Ovary (tissue), 9 donors: ENCODE measurements around the gene ACE2. TPM values are rescaled to one million over a fixed set of nuclear protein-coding genes. Genes with fewer than 3 reads are reported as not detected.

ENCODE experiments used
- DNase-seq, 5 donors: peaks; one replicate each; pipeline ENCODE4 v3.0.0-alpha.2; 2019 to 2020
- H3K27ac ChIP-seq, 2 donors: fragments of 200-600 bp; one replicate each; pipeline versions ENCODE4 v1.5.1 to v1.8.0; 2019 to 2022
- H3K27me3 ChIP-seq: fragments of 200-600 bp; one replicate; pipeline ENCODE4 v1.8.0; 2022
- H3K36me3 ChIP-seq: fragments of 200-600 bp; sonication (generic); one replicate; pipeline ENCODE4 v1.5.1; 2019
- H3K4me1 ChIP-seq: one replicate; pipeline ENCODE4 v1.8.1; 2013; ENCODE audit warnings: mild to moderate bottlenecking, moderate library complexity; ENCODE audit not compliant: insufficient read depth
- H3K4me3 ChIP-seq: fragments of 200-600 bp; sonication (generic); one replicate; pipeline ENCODE4 v1.5.1; 2017
- H3K9me3 ChIP-seq, 2 donors: fragments of 200-600 bp in 1 of 2; sonication (generic) in 1 of 2; one replicate each; pipeline versions ENCODE4 v1.5.1 to v1.8.1; 2013 to 2019; ENCODE audit warnings: mild to moderate bottlenecking in 1 of 2, moderate library complexity in 1 of 2
- CTCF ChIP-seq, 3 donors: fragments of 450-650 bp in 2 of 3; fragments of 200-600 bp in 1 of 3; IDR thresholded peaks; one replicate each; pipeline versions ENCODE4 v1.5.1 to v1.8.0; 2016 to 2022; ENCODE audit warnings: antibody characterized with exemption in 3 of 3, mild to moderate bottlenecking in 1 of 3
- EP300 ChIP-seq: sonication (generic); formaldehyde crosslinking; IDR thresholded peaks from one replicate; pipeline ENCODE4 v1.6.1; 2017; ENCODE audit warnings: antibody characterized with exemption
- POLR2A ChIP-seq: fragments of 450-650 bp; IDR thresholded peaks from one replicate; pipeline ENCODE4 v1.6.1; 2017; ENCODE audit warnings: antibody characterized with exemption, mild to moderate bottlenecking, moderate library complexity
- WGBS, 3 donors: extraction: QIAGEN DNeasy Blood & Tissue Kit in 1 of 3; methylation state at CpG; one replicate each; pipeline versions ENCODE4 v1.1.5 to v1.1.7; 2013 to 2017; 5-methylcytosine and 5-hydroxymethylcytosine counted together
- intact Hi-C, 4 donors: fragments of 100-400 bp; cut with DNase I; formaldehyde crosslinking; loops; one replicate each; pipeline versions ENCODE4 v1.11.0 to v1.15.1; 2022 to 2023
- polyA plus RNA-seq, 2 donors: library from polyadenylated mRNA; stranded (reverse); fragments of 200-250 nt in 1 of 2; fragments of 350-450 nt in 1 of 2; fragmentation: Illumina TruSeq in 1 of 2; extraction: RNeasy Lipid Tissue Mini Kit (QIAGEN cat#74804) in 1 of 2; gene quantifications; one replicate each; pipeline ENCODE4 v1.2.3, GENCODE V29; 2013 to 2014
- total RNA-seq, 7 donors: library from RNA; depleted of rRNA in 2 of 7; stranded (reverse); fragments of >200 nt in 2 of 7; fragmentation: NEBNext Ultra II Directional in 3 of 7; extraction: Animal tissue kit (Norgen Biotek cat#: 25700) in 3 of 7; gene quantifications; one replicate each; pipeline versions ENCODE4 v1.1.0 to v1.2.4, GENCODE V29; 2016 to 2023
- donor health status: DM: no; HTN: no; CAD: no; lungs with moderate emphysema.
- donor health status: DM: no; HTN: no; CAD: no.
- donor health status: Bipolar disorder and iron deficiency.
- donor health status: DM: yes; HTN: yes; CAD: no.
- donor health status: DM: no; HTN: no; CAD: no.
- donor health status: DM: yes; HTN: yes; CAD: no.

The ACE2 gene
- total and polyA plus RNA-seq, 9 donors, result 0.37 to 20.8 (median 2.3) TPM

GRCh38 chrX:15567886-15568616 lies 32.7 kb downstream of the ACE2 start:
- 31 to 36% (median 36%) methylated on average over 7 of the region's 7 CpGs for WGBS, 3 donors
- no peaks in the 10 kb centered on the region for H3K9me3 ChIP-seq
- no peak for DNase-seq
- TF ChIP-seq EP300 (no peak), CTCF (IDR thresholded peaks at IDR 0.05) (no peak), POLR2A (no peak)
- no peaks in the 10 kb centered on the region for H3K36me3 ChIP-seq
- H3K27ac ChIP-seq, result no peak overlapping the region
- intact Hi-C loops, result no loop called here
- no peak overlapping the region for H3K4me3 ChIP-seq
- H3K4me1 ChIP-seq, result no peaks in the 10 kb centered on the region
- no peaks in the 10 kb centered on the region for H3K27me3 ChIP-seq

- Histone ChIP-seq H3K27ac (no peak overlapping the region), H3K27me3 (no peaks in the 10 kb centered on the region), H3K4me1 (no peaks in the 10 kb centered on the region), H3K9me3 (no peaks in the 10 kb centered on the region), H3K36me3 (no peaks in the 10 kb centered on the region), H3K4me3 (no peak overlapping the region)
- TF ChIP-seq EP300, result no peak
- no peak for TF ChIP-seq CTCF (IDR thresholded peaks at IDR 0.05)
- no peak for TF ChIP-seq POLR2A
- intact Hi-C loops, result no loop called here
- WGBS, 3 donors, result 51 to 73% (median 58%) methylated on average over 1 of the region's 1 CpG
- DNase-seq, result no peak
These were observed 33.5 kb downstream of the ACE2 start for GRCh38 chrX:15567267-15567666.

- DNase-seq, result no peak
- H3K36me3 ChIP-seq, result no peaks in the 10 kb centered on the region
- TF ChIP-seq EP300 (no peak), POLR2A (no peak), CTCF (IDR thresholded peaks at IDR 0.05) (no peak)
- no peak overlapping the region for H3K27ac ChIP-seq
- WGBS, 3 donors, result 49 to 72% (median 59%) methylated on average over 1 of the region's 1 CpG
- H3K27me3 ChIP-seq, result no peaks in the 10 kb centered on the region
- H3K4me3 ChIP-seq, result no peak overlapping the region
- no peaks in the 10 kb centered on the region for H3K4me1 ChIP-seq
- no peaks in the 10 kb centered on the region for H3K9me3 ChIP-seq
- intact Hi-C loops, result no loop called here
These were observed 34.5 kb downstream of the ACE2 start for GRCh38 chrX:15566244-15566643.

GRCh38 chrX:15564981-15565579 lies 35.7 kb downstream of the ACE2 start:
- TF ChIP-seq CTCF (IDR thresholded peaks at IDR 0.05) (peak in 2 of 3 donors; percentile 16 to 21), POLR2A (no peak), EP300 (no peak)
- H3K4me3 ChIP-seq, result no peak overlapping the region
- H3K9me3 ChIP-seq, result no peaks in the 10 kb centered on the region
- no peaks in the 10 kb centered on the region for H3K27me3 ChIP-seq
- no peak overlapping the region for H3K27ac ChIP-seq
- WGBS, 3 donors, result 12 to 19% (median 14%) methylated on average over 5 of the region's 5 CpGs
- DNase-seq, result peak; percentile 15 to 60 (median 34)
- intact Hi-C loops, result no loop called here
- no peaks in the 10 kb centered on the region for H3K4me1 ChIP-seq
- H3K36me3 ChIP-seq, result no peaks in the 10 kb centered on the region
